WTC11 (cell line): ENCODE results near the gene AAGAB.

ENCODE experiments used
- CTCF ChIP-seq: fragments of 200-600 bp; IDR thresholded peaks from 2 replicates; pipeline ENCODE4 v1.8.0; 2022; ENCODE audit warnings: antibody characterized with exemption
- FOXJ3 ChIP-seq: sonication (generic); formaldehyde crosslinking; IDR thresholded peaks from 2 replicates; pipeline ENCODE4 v1.9.0; 2021; ENCODE audit warnings: missing genetic modification reagents, mild to moderate bottlenecking, borderline replicate concordance
- MAX ChIP-seq: sonication (generic); formaldehyde crosslinking; IDR thresholded peaks from 2 replicates; pipeline ENCODE4 v1.8.0; 2022; ENCODE audit warnings: mild to moderate bottlenecking, missing genetic modification reagents
- SP1 ChIP-seq: sonication (generic); formaldehyde crosslinking; conservative IDR thresholded peaks from 2 replicates; pipeline ENCODE4 v1.8.1; 2022; ENCODE audit warnings: missing genetic modification reagents
- ZNF121 ChIP-seq: sonication (generic); formaldehyde crosslinking; IDR thresholded peaks from 2 replicates; pipeline ENCODE4 v1.8.0; 2023; ENCODE audit warnings: missing genetic modification reagents
- ZNF263 ChIP-seq: sonication (generic); formaldehyde crosslinking; IDR thresholded peaks from 2 replicates; pipeline ENCODE4 v1.8.1; 2022; ENCODE audit warnings: low read depth, mild to moderate bottlenecking, moderate library complexity, missing genetic modification reagents

- no peak for TF ChIP-seq ZNF263 (CRISPR knock-in tag)
- TF ChIP-seq FOXJ3 = no peak
- TF ChIP-seq CTCF = no peak
- TF ChIP-seq MAX (CRISPR knock-in tag) = no peak
- TF ChIP-seq SP1 = no peak
- no peak for TF ChIP-seq ZNF121 (CRISPR knock-in tag)
These were observed 36.0 kb downstream of the AAGAB start for GRCh38 chr15:67218428-67218827.
